Astrocyte (in vitro differentiated cells and primary cell): Measurements from ENCODE around the gene HMG20B. TPM values are rescaled to one million over a fixed set of nuclear protein-coding genes. Genes with fewer than 3 reads are reported as not detected.

Source experiments
- DNase-seq: peaks from one replicate; pipeline ENCODE4 v3.0.0-alpha.2; 2010; ENCODE audit warnings: low read depth
- FAIRE-seq: peaks from 2 replicates; lab custom pipeline; 2011; peaks lifted over from hg19 to GRCh38; lab: Jason Lieb, UNC
- H2AFZ ChIP-seq: 2 replicates; pipeline ENCODE4 v1.6.0; 2012; ENCODE audit warnings: low read depth, low read length, inconsistent platforms
- H3K27ac ChIP-seq: 2 replicates; pipeline ENCODE4 v1.5.1; 2011; ENCODE audit warnings: low read depth, low read length, inconsistent platforms
- H3K27me3 ChIP-seq: 2 replicates; pipeline ENCODE4 v1.6.0; 2011; ENCODE audit warnings: low read length, inconsistent platforms; ENCODE audit not compliant: insufficient read depth
- H3K36me3 ChIP-seq: 2 replicates; pipeline ENCODE4 v1.5.1; 2011; ENCODE audit warnings: low read length, inconsistent platforms; ENCODE audit not compliant: insufficient read depth
- H3K4me1 ChIP-seq: 2 replicates; pipeline ENCODE4 v1.5.1; 2011; ENCODE audit warnings: low read length, inconsistent platforms; ENCODE audit not compliant: insufficient read depth
- H3K4me2 ChIP-seq: 2 replicates; pipeline ENCODE4 v1.6.0; 2012; ENCODE audit warnings: low read length, inconsistent platforms
- H3K4me3 ChIP-seq: 2 replicates; pipeline ENCODE4 v1.5.1; 2011; ENCODE audit warnings: low read depth, mild to moderate bottlenecking, low read length, inconsistent platforms; ENCODE audit not compliant: insufficient read depth
- H3K79me2 ChIP-seq: 2 replicates; pipeline ENCODE4 v1.6.0; 2012; ENCODE audit warnings: mild to moderate bottlenecking, low read length, inconsistent platforms; ENCODE audit not compliant: insufficient read depth
- H3K9ac ChIP-seq: 2 replicates; pipeline ENCODE4 v1.6.0; 2012; ENCODE audit warnings: mild to moderate bottlenecking, low read length, inconsistent platforms
- H3K9me3 ChIP-seq: 2 replicates; pipeline ENCODE4 v1.5.1; 2012; ENCODE audit warnings: low read depth, mild to moderate bottlenecking, low read length, inconsistent platforms; ENCODE audit not compliant: insufficient read depth
- H4K20me1 ChIP-seq: 2 replicates; pipeline ENCODE4 v1.6.0; 2012; ENCODE audit warnings: low read length, inconsistent platforms; ENCODE audit not compliant: insufficient read depth
- H3K27ac Mint-ChIP-seq: one replicate; pipeline ENCODE4 v1.8.0; 2021; ENCODE audit warnings: mild to moderate bottlenecking, mixed read lengths; ENCODE audit not compliant: unreplicated experiment
- H3K27me3 Mint-ChIP-seq: one replicate; pipeline ENCODE4 v1.8.0; 2021; ENCODE audit warnings: low read depth, mixed read lengths; ENCODE audit not compliant: unreplicated experiment
- H3K36me3 Mint-ChIP-seq: one replicate; pipeline ENCODE4 v1.8.0; 2021; ENCODE audit warnings: low read depth, mixed read lengths; ENCODE audit not compliant: unreplicated experiment
- H3K4me1 Mint-ChIP-seq: one replicate; pipeline ENCODE4 v1.8.0; 2021; ENCODE audit warnings: low read depth, mixed read lengths; ENCODE audit not compliant: unreplicated experiment
- H3K4me3 Mint-ChIP-seq: one replicate; pipeline ENCODE4 v1.8.0; 2021; ENCODE audit warnings: mild to moderate bottlenecking, moderate library complexity, mixed read lengths; ENCODE audit not compliant: unreplicated experiment
- H3K9me3 Mint-ChIP-seq: one replicate; pipeline ENCODE4 v1.8.0; 2021; ENCODE audit warnings: mild to moderate bottlenecking, mixed read lengths; ENCODE audit not compliant: unreplicated experiment
- CTCF ChIP-seq: IDR thresholded peaks from 2 replicates; pipeline ENCODE4 v1.5.1; 2011; ENCODE audit warnings: low read depth, mild to moderate bottlenecking, inconsistent platforms, low read length, moderate library complexity; ENCODE audit not compliant: insufficient read depth
- EZH2 ChIP-seq: IDR thresholded peaks from 2 replicates; pipeline ENCODE4 v1.6.1; 2012; ENCODE audit warnings: mild to moderate bottlenecking, low read length, inconsistent platforms; ENCODE audit not compliant: insufficient read depth
- total RNA-seq: library from RNA; stranded (reverse); gene quantifications from 2 replicates; pipeline ENCODE4 v1.2.1, GENCODE V29; 2021

The HMG20B gene
- total RNA-seq, 1 donor from 2014 or later = 55.9 TPM

- Histone ChIP-seq H3K4me3 (no peak overlapping the region), H3K27me3 (no peaks in the 10 kb centered on the region), H3K79me2 (no peaks in the 10 kb centered on the region), H3K4me2 (no peak overlapping the region), H3K9ac (no peak overlapping the region), H3K36me3 (no peaks in the 10 kb centered on the region), H3K27ac (no peak overlapping the region), H3K9me3 (no peaks in the 10 kb centered on the region), H4K20me1 (no peaks in the 10 kb centered on the region), H3K4me1 (no peaks in the 10 kb centered on the region), H2AFZ (no peak overlapping the region)
- Mint-ChIP-seq H3K4me1 (no peaks in the 10 kb centered on the region), H3K4me3 (no peak overlapping the region), H3K36me3 (peaks cover 1% of the 10 kb centered on the region), H3K27me3 (peaks cover 30% of the 10 kb centered on the region), H3K9me3 (no peaks in the 10 kb centered on the region), H3K27ac (no peak overlapping the region)
- FAIRE-seq (no peak), DNase-seq (no peak)
- TF ChIP-seq CTCF = no peak
- TF ChIP-seq EZH2 = no peak
Measured at GRCh38 chr19:3595521-3596061, 22.8 kb downstream of the HMG20B start.

GRCh38 chr19:3599776-3600187 lies 27.0 kb downstream of the HMG20B start:
- Histone ChIP-seq H3K27me3 (no peaks in the 10 kb centered on the region), H3K27ac (no peak overlapping the region), H3K9ac (no peak overlapping the region), H3K9me3 (no peaks in the 10 kb centered on the region), H3K4me2 (no peak overlapping the region), H2AFZ (no peak overlapping the region), H3K36me3 (no peaks in the 10 kb centered on the region), H3K4me3 (no peak overlapping the region), H3K79me2 (no peaks in the 10 kb centered on the region), H3K4me1 (no peaks in the 10 kb centered on the region), H4K20me1 (no peaks in the 10 kb centered on the region)
- Mint-ChIP-seq H3K27me3 (no peaks in the 10 kb centered on the region), H3K27ac (no peak overlapping the region), H3K36me3 (peaks cover 1% of the 10 kb centered on the region), H3K4me1 (no peaks in the 10 kb centered on the region), H3K9me3 (no peaks in the 10 kb centered on the region), H3K4me3 (no peak overlapping the region)
- FAIRE-seq (no peak), DNase-seq (no peak)
- TF ChIP-seq CTCF (peak; percentile 8), EZH2 (no peak)

- no peak overlapping the region for H3K4me3 ChIP-seq
- Mint-ChIP-seq H3K27me3 (no peaks in the 10 kb centered on the region), H3K36me3 (peaks cover 1% of the 10 kb centered on the region), H3K27ac (no peak overlapping the region), H3K4me1 (no peaks in the 10 kb centered on the region), H3K4me3 (no peak overlapping the region), H3K9me3 (no peaks in the 10 kb centered on the region)
- H3K27me3 ChIP-seq = no peaks in the 10 kb centered on the region
- H3K79me2 ChIP-seq = no peaks in the 10 kb centered on the region
- H3K36me3 ChIP-seq = no peaks in the 10 kb centered on the region
- H3K27ac ChIP-seq = no peak overlapping the region
- no peaks in the 10 kb centered on the region for H3K9me3 ChIP-seq
- FAIRE-seq (no peak), DNase-seq (no peak)
- peaks cover 8% of the 10 kb centered on the region for H4K20me1 ChIP-seq
- H3K4me1 ChIP-seq = peaks cover 7% of the 10 kb centered on the region
- no peak overlapping the region for H3K9ac ChIP-seq
- TF ChIP-seq EZH2 (no peak), CTCF (no peak)
- H3K4me2 ChIP-seq = no peak overlapping the region
- no peak overlapping the region for H2AFZ ChIP-seq
Measured at GRCh38 chr19:3601021-3601420, 28.3 kb downstream of the HMG20B start.
